Measurements from ENCODE around the gene TDRD6. TPM values are rescaled to one million over a fixed set of nuclear protein-coding genes. Genes with fewer than 3 reads are reported as not detected.

The TDRD6 gene
- total and polyA plus RNA-seq, 2 donors (not counting 1 experiment from before 2014, with no cell fraction given) = 0.01 to 0.33 TPM

DNA sequence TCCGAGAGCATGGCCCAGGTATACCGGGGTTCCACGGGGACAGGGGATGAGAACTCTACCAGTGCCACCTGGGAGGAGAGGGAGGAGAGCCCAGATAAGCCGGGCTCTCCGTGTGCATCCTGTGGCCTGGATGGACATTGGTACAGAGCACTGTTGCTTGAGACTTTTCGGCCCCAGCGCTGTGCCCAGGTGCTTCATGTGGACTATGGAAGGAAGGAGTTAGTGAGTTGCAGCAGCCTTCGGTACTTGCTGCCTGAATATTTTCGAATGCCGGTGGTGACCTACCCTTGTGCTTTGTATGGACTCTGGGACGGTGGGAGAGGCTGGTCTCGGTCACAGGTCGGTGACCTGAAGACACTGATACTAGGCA lies 1.3 kb downstream of the TDRD6 start:
- H3K9ac ChIP-seq (ENCODE audit: insufficient read depth, low read length) = no peak overlapping the region
- DNase-seq (ENCODE audit: low read depth in 2 of 2) = no peak
- H3K27ac ChIP-seq (ENCODE audit: insufficient read depth, low read length) = no peak overlapping the region
- H3K36me3 ChIP-seq (ENCODE audit: control insufficient read depth, insufficient read depth, low read length) = no peaks in the 10 kb centered on the region
- H3K4me2 ChIP-seq (ENCODE audit: extremely low read depth, insufficient read depth, low read length) = no peak overlapping the region
- H3K4me1 ChIP-seq (ENCODE audit: control insufficient read depth, extremely low read depth, insufficient read depth, low read length) = no peaks in the 10 kb centered on the region
- no peak overlapping the region for H3K4me3 ChIP-seq (replicated peaks in 1 of 4; ENCODE audit: control extremely low read depth in 1 of 4, insufficient read depth in 1 of 4, low read depth in 3 of 4, low read length in 4 of 4)
- H2AFZ ChIP-seq (ENCODE audit: low read length) = no peak overlapping the region
- H3K79me2 ChIP-seq (ENCODE audit: control insufficient read depth, insufficient read depth, low read length) = no peaks in the 10 kb centered on the region
- H4K20me1 ChIP-seq (ENCODE audit: control insufficient read depth, extremely low read depth, insufficient read depth, low read length) = no peaks in the 10 kb centered on the region
- H3K27me3 ChIP-seq (ENCODE audit: control insufficient read depth, insufficient read depth, low read length) = no peaks in the 10 kb centered on the region
- H3K9me3 ChIP-seq (ENCODE audit: control insufficient read depth, insufficient read depth, low read depth, low read length) = no peaks in the 10 kb centered on the region
- TF ChIP-seq CTCF (conservative IDR thresholded peaks at IDR 0.05 in 1 of 2, IDR thresholded peaks at IDR 0.05 in 1 of 2; ENCODE audit: low read depth in 1 of 2, low read length in 2 of 2) (no peak), EZH2 (IDR thresholded peaks at IDR 0.05; ENCODE audit: low read length, missing control alignments) (no peak)

GRCh38 chr6:46689657-46690056 lies 2.0 kb downstream of the TDRD6 start:
- DNase-seq (ENCODE audit: low read depth in 2 of 2) = no peak
- no peak overlapping the region for H3K4me2 ChIP-seq (ENCODE audit: extremely low read depth, insufficient read depth, low read length)
- H3K4me1 ChIP-seq (ENCODE audit: control insufficient read depth, extremely low read depth, insufficient read depth, low read length) = no peaks in the 10 kb centered on the region
- no peak overlapping the region for H3K27ac ChIP-seq (ENCODE audit: insufficient read depth, low read length)
- H3K27me3 ChIP-seq (ENCODE audit: control insufficient read depth, insufficient read depth, low read length) = no peaks in the 10 kb centered on the region
- no peak for TF ChIP-seq CTCF (conservative IDR thresholded peaks at IDR 0.05 in 1 of 2, IDR thresholded peaks at IDR 0.05 in 1 of 2; ENCODE audit: low read depth in 1 of 2, low read length in 2 of 2)
- no peak for TF ChIP-seq EZH2 (IDR thresholded peaks at IDR 0.05; ENCODE audit: low read length, missing control alignments)
- no peaks in the 10 kb centered on the region for H3K79me2 ChIP-seq (ENCODE audit: control insufficient read depth, insufficient read depth, low read length)
- no peaks in the 10 kb centered on the region for H3K36me3 ChIP-seq (ENCODE audit: control insufficient read depth, insufficient read depth, low read length)
- H4K20me1 ChIP-seq (ENCODE audit: control insufficient read depth, extremely low read depth, insufficient read depth, low read length) = no peaks in the 10 kb centered on the region
- no peak overlapping the region for H3K4me3 ChIP-seq (replicated peaks in 1 of 4; ENCODE audit: control extremely low read depth in 1 of 4, insufficient read depth in 1 of 4, low read depth in 3 of 4, low read length in 4 of 4)
- H3K9ac ChIP-seq (ENCODE audit: insufficient read depth, low read length) = no peak overlapping the region
- H3K9me3 ChIP-seq (ENCODE audit: control insufficient read depth, insufficient read depth, low read depth, low read length) = no peaks in the 10 kb centered on the region
- H2AFZ ChIP-seq (ENCODE audit: low read length) = no peak overlapping the region

DNA sequence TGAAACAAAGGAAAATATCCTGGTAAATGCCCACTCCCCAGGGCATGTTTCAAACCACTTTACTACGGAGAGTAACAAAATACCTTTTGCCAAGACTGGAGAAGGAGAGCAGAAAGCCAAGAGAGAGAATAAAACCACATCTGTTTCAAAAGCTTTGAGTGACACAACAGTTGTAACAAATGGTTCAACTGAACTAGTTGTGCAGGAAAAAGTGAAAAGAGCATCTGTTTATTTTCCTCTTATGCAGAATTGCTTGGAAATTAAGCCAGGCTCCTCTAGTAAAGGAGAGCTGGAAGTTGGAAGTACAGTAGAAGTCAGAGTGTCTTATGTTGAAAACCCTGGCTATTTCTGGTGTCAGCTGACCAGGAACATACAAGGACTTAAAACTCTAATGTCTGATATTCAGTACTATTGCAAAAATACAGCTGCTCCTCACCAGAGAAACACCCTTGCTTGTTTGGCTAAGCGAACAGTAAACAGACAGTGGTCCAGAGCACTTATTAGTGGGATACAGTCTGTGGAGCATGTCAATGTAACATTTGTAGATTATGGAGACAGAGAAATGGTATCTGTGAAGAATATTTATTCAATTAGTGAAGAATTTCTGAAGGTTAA lies 2.6 kb downstream of the TDRD6 start:
- no peaks in the 10 kb centered on the region for H3K9me3 ChIP-seq (ENCODE audit: control insufficient read depth, insufficient read depth, low read depth, low read length)
- H4K20me1 ChIP-seq (ENCODE audit: control insufficient read depth, extremely low read depth, insufficient read depth, low read length) = no peaks in the 10 kb centered on the region
- no peak overlapping the region for H3K9ac ChIP-seq (ENCODE audit: insufficient read depth, low read length)
- H3K36me3 ChIP-seq (ENCODE audit: control insufficient read depth, insufficient read depth, low read length) = no peaks in the 10 kb centered on the region
- H2AFZ ChIP-seq (ENCODE audit: low read length) = no peak overlapping the region
- no peaks in the 10 kb centered on the region for H3K27me3 ChIP-seq (ENCODE audit: control insufficient read depth, insufficient read depth, low read length)
- H3K4me2 ChIP-seq (ENCODE audit: extremely low read depth, insufficient read depth, low read length) = no peak overlapping the region
- H3K4me1 ChIP-seq (ENCODE audit: control insufficient read depth, extremely low read depth, insufficient read depth, low read length) = no peaks in the 10 kb centered on the region
- TF ChIP-seq CTCF (conservative IDR thresholded peaks at IDR 0.05 in 1 of 2, IDR thresholded peaks at IDR 0.05 in 1 of 2; ENCODE audit: low read depth in 1 of 2, low read length in 2 of 2) (no peak), EZH2 (IDR thresholded peaks at IDR 0.05; ENCODE audit: low read length, missing control alignments) (no peak)
- no peak overlapping the region for H3K27ac ChIP-seq (ENCODE audit: insufficient read depth, low read length)
- H3K79me2 ChIP-seq (ENCODE audit: control insufficient read depth, insufficient read depth, low read length) = no peaks in the 10 kb centered on the region
- no peak overlapping the region for H3K4me3 ChIP-seq (replicated peaks in 1 of 4; ENCODE audit: control extremely low read depth in 1 of 4, insufficient read depth in 1 of 4, low read depth in 3 of 4, low read length in 4 of 4)
- no peak for DNase-seq (ENCODE audit: low read depth in 2 of 2)
